ENCODE results near the gene SORBS2. TPM values are rescaled to one million over a fixed set of nuclear protein-coding genes. Genes with fewer than 3 reads are reported as not detected.
"Not testable (repeated sequence)": the region's sequence is repeated elsewhere in the genome, so short reads cannot be mapped to it uniquely, and the experiment has no call there.

The SORBS2 gene
- total RNA-seq, 4 donors from 2014 or later: 33.4 to 286 (median 47.6) TPM

- Histone ChIP-seq H3K27ac (no peak overlapping the region), H3K27me3 (no peaks in the 10 kb centered on the region), H3K4me1 (peaks cover 0 to 23% (median 3%) of the 10 kb centered on the region in 3 donors), H3K4me3 (no peak overlapping the region), H3K36me3 (no peaks in the 10 kb centered on the region), H3K9me3 (no peaks in the 10 kb centered on the region)
- DNase-seq: no peak
- 74 to 77% methylated on average over 8 of the region's 8 CpGs for WGBS, 2 donors
- intact Hi-C loops (cut with DNase I): no loop called here
- TF ChIP-seq, protein P1, sequence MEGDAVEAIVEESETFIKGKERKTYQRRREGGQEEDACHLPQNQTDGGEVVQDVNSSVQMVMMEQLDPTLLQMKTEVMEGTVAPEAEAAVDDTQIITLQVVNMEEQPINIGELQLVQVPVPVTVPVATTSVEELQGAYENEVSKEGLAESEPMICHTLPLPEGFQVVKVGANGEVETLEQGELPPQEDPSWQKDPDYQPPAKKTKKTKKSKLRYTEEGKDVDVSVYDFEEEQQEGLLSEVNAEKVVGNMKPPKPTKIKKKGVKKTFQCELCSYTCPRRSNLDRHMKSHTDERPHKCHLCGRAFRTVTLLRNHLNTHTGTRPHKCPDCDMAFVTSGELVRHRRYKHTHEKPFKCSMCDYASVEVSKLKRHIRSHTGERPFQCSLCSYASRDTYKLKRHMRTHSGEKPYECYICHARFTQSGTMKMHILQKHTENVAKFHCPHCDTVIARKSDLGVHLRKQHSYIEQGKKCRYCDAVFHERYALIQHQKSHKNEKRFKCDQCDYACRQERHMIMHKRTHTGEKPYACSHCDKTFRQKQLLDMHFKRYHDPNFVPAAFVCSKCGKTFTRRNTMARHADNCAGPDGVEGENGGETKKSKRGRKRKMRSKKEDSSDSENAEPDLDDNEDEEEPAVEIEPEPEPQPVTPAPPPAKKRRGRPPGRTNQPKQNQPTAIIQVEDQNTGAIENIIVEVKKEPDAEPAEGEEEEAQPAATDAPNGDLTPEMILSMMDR (IDR thresholded peaks at IDR 0.05): no peak
- TF ChIP-seq POLR2A (IDR thresholded peaks at IDR 0.05): no peak
Observed at GRCh38 chr4:185709802-185710486, 102.0 kb downstream of the SORBS2 start.

DNA sequence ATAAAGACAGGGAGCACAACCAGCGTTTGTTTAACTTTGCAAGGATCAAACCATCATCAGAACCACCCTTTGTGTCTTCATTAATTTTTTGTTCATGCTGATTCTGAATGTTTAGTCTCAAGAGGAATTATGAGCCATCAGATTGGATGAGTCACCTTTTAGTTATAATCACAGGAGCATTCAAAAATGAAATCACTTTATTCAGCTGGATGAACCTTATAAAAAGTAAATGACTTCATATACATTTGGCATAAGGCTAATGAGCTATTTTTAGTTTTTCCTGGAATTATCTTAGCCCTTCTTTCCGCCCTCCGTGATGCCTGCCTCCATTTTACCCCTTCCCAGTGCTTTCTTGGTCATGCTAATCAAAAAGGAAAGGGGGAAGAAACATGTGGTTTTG, 103.6 kb downstream of the SORBS2 start:
- TF ChIP-seq, protein P1 (IDR thresholded peaks at IDR 0.05): no peak
- no peak for TF ChIP-seq POLR2A (IDR thresholded peaks at IDR 0.05)
- 12 to 15% methylated on average over 3 of the region's 3 CpGs for WGBS, 2 donors
- no peak overlapping the region for H3K4me3 ChIP-seq
- no peaks in the 10 kb centered on the region for H3K27me3 ChIP-seq
- no peaks in the 10 kb centered on the region for H3K9me3 ChIP-seq
- intact Hi-C loops (cut with DNase I): no loop called here
- H3K4me1 ChIP-seq: peaks cover 0 to 23% (median 3%) of the 10 kb centered on the region in 3 donors
- H3K36me3 ChIP-seq: no peaks in the 10 kb centered on the region
- no peak for DNase-seq
- peak overlapping the region in 1 of 4 donors; percentile 11 for H3K27ac ChIP-seq

DNA sequence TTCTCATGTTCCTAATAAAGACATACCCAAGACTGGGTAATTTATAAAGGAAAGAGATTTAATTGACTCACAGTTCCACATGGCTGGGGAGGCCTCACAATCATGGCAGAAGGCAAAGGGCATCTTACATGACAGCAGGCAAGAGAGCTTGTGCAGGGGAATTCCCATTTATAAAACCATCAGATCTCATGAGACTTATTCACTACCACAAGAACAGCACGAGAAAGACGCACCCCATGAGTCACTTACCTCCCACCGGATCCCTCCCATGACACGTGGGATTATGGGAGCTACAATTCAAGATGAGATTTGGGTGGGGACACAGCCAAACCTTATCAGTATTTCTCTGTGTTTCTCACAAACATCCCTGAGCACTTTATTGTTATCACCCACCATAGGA, 104.4 kb downstream of the SORBS2 start:
- WGBS, 2 donors: 21 to 30% methylated on average over 4 of the region's 4 CpGs
- H3K27ac ChIP-seq; H3K9me3 ChIP-seq; intact Hi-C loops (cut with DNase I); DNase-seq; H3K4me3 ChIP-seq; H3K36me3 ChIP-seq; H3K27me3 ChIP-seq: not testable (repeated sequence)
- peaks cover 0 to 23% (median 3%) of the 10 kb centered on the region in 3 donors for H3K4me1 ChIP-seq

DNA sequence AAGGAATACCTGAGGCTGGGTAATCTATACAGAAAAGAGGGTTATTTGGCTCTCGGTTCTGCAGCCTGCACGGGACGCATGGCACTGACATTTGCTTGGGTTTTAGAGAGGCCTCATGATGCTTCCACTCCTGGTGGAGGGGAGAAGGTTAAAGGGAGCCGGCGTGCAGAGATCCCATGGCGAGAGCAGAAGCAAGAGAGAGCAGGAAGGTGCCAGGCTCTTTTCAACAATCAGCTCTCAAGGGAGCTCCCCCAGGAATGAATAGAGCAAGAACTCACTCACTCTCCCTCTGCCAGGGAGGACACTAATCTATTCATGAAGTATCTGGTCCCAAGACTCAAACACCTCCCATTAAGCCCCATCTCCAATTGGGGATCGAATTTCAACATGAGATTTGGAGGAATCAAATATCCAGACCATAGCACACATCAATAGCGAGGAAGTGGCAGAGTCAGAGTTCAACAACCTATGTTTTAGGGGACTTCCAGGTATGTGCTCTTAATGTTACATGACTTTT, 109.8 kb downstream of the SORBS2 start:
- Histone ChIP-seq H3K4me3 (no peak overlapping the region), H3K27me3 (no peaks in the 10 kb centered on the region), H3K27ac (no peak overlapping the region), H3K9me3 (no peaks in the 10 kb centered on the region), H3K36me3 (no peaks in the 10 kb centered on the region), H3K4me1 (no peaks in the 10 kb centered on the region)
- TF ChIP-seq, protein P1 (IDR thresholded peaks at IDR 0.05): no peak
- TF ChIP-seq POLR2A (IDR thresholded peaks at IDR 0.05): no peak
- WGBS, 2 donors: 83 to 89% methylated on average over 3 to 8 of the region's 8 CpGs
- intact Hi-C loops (cut with DNase I): no loop called here
- DNase-seq: no peak

DNA sequence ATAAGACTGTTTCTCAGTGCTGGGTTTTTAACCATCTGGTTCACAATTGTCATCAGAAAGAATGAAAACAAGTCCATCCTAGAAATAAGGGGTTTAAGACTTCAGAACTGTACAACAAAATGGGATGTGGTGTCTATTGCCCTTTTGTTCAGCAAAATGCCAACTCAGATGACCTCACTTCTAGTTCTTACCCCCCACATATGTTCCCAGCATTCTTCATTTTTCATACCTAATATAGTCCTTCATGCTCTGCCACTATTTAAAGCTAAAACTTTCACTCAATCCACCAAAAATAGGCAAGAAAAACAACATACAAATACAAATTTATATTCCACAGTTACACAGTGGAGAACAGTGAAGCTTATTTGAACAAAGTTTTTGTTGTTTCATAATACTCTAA, 111.4 kb downstream of the SORBS2 start:
- no peaks in the 10 kb centered on the region for H3K4me1 ChIP-seq
- no peaks in the 10 kb centered on the region for H3K9me3 ChIP-seq
- TF ChIP-seq POLR2A (IDR thresholded peaks at IDR 0.05): no peak
- TF ChIP-seq, protein P1 (IDR thresholded peaks at IDR 0.05): no peak
- intact Hi-C loops (cut with DNase I): no loop called here
- peak overlapping the region in 2 of 4 donors; percentile 22 to 33 for H3K27ac ChIP-seq
- H3K36me3 ChIP-seq: no peaks in the 10 kb centered on the region
- DNase-seq: no peak
- H3K4me3 ChIP-seq: no peak overlapping the region
- H3K27me3 ChIP-seq: no peaks in the 10 kb centered on the region
